ENCODE measurements around the gene GNAO1. TPM values are rescaled to one million over a fixed set of nuclear protein-coding genes. Genes with fewer than 3 reads are reported as not detected.
"Not testable (repeated sequence)": the region's sequence is repeated elsewhere in the genome, so short reads cannot be mapped to it uniquely, and the experiment has no call there.

GNAO1 gene
- total RNA-seq, 1 experiment from 2014 or later: 0.10 TPM

DNA sequence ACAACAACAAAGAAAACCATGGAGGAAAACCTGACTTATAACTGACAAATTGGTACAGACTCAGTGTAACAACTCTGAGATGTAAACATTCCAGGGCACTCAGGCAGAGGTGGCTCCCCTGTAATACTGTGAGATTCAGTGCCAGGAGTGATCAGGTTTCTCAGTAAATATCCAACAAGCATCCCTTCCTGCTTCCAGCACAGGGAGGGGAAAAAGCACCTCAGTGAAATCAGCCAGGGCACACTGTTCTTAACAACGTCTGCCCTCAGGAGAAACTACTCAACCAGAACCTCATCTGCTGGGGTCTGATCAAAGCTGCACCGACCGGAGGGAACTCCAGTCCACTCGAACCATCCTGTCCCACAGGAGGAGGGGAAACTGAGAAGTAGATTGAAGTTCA, 181.7 kb downstream of the GNAO1 start:
- no peak for DNase-seq (ENCODE audit: extremely low read depth, low read depth)

DNA sequence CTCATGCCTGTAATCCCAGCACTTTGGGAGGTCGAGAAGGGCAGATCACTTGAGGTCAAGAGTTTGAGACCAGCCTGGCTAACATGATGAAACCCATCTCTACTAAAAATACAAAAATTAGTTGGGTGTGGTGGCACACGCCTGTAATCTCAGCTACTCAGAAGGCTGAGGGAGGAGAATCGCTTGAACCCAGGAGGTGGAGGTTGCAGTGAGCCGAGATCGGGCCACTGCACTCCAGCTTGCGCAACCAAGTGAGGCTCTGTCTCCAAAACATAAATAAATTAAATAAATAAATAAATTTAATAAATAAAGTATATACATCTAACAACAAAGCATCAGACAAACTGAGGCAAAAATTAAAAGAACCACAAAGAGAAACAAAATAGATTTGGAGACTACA, 184.5 kb downstream of the GNAO1 start:
- not testable (repeated sequence) for DNase-seq (ENCODE audit: extremely low read depth, low read depth)

DNA sequence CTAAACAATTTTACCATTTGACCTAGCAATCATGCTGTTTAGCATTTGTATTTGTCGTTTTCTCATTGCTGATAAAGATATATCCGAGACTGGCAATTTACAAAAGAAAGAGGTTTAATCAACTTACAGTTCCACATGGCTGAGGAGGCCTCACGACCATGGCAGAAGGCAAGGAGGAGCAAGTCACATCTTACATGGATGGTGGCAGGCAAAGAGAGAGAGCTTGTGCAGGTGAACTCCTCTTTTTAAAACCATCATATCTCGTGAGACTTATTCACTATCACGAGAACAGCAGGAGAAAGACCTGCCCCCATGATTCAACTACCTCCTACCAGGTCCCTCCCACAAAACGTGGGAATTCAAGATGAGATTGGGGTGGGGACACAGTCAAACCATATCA, 187.8 kb downstream of the GNAO1 start:
- DNase-seq (ENCODE audit: extremely low read depth, low read depth): not testable (repeated sequence)

DNA sequence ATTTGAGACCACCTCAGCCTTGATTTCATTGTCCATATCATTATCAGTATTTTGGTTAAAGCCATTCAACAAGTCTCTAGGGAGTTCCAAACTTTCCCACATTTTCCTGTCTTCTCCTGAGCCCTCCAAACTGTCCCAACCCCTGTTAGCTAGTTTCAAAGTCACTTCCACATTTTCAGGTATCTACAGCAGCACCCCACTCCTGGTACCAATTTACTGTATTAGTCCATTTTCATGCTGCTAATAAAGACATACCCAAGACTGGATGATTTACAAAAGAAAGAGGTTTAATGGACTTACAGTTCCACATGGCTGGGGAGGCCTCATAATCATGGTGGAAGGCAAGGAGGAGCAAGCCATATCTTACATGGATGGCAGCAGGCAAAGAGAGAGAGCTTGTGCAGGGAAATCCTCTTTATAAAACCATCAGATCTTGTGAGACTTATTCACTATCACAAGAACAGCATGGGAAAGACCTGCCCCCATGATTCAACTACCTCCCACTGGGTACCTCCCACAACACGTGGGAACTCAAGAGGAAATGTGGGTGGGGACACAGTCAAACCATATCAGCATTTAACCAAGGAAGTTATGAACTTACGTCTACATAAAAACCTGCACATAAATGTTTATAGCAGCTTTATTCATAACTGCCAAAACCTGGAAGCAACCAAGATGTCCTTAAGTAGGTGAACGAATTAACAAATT, 189.6 kb downstream of the GNAO1 start:
- not testable (repeated sequence) for DNase-seq (ENCODE audit: extremely low read depth, low read depth)

DNA sequence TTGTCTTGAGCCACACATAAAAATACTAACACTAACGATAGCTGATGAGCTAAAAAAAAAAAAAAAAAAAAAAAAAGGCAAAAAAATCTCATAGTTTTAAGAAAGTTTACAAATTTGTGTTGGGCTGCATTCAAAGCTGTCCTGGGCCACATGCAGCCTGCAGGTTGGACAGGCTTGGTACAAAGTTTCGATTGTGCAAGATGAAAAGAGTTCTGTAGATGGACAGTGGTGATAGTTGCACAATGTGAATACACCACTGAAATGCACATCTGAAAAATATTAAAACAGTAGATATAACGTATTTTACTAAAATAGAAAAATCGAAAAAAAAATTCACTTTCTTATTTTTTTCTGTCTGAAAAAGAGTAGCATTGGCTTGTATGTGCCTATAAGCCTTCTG, 191.2 kb downstream of the GNAO1 start:
- DNase-seq (ENCODE audit: extremely low read depth, low read depth): no peak

DNA sequence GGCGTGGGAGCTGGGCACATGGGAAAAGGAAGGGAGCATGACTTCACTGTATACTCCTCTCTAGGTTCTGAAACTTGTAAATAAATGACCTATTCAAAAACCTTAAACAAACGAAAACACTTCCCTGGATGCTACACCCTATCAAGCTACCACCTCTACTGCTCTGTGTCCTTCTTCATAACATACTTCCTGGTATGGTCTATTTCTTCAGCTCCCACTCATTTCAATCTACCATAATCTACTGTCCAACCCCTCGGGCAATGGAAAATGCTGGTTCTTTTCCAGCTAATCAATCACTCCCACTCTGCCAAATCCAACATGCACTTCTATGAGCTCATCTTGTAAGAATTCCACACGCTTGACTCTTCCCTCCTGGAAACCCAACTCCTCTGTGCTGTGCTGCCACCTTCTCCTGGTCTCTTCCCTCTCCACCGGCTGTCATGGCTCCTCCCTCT, 191.6 kb downstream of the GNAO1 start:
- DNase-seq (ENCODE audit: extremely low read depth, low read depth): no peak

DNA sequence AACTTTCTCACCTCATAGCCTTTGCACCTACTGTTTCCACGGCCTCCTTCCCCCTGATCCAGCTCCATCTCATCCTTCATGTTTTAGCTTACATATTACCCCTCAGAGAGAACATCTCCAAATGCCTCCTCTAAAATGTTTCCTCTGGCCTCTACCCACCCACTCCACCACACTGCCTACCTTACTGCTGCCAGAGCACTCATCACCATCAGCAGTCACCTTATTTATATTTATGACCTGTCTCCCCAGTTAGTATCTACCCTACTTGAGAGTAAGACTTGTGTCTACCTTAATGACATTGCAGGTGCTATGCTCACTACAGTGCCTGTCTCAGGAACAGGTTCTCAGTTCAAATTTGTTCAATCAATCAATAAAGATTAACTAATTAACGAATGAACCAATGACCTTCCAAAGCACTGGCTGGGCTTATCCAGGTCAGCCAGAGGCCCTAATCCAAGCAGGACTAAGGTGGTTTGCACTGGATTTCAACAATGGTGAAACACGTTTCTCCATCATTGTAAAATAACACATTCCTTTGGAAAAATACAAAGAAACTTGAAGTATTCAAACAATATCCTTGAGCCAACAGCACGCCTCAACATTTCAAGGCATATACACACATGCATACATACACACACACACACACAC, 192.9 kb downstream of the GNAO1 start:
- DNase-seq (ENCODE audit: extremely low read depth, low read depth): no peak

DNA sequence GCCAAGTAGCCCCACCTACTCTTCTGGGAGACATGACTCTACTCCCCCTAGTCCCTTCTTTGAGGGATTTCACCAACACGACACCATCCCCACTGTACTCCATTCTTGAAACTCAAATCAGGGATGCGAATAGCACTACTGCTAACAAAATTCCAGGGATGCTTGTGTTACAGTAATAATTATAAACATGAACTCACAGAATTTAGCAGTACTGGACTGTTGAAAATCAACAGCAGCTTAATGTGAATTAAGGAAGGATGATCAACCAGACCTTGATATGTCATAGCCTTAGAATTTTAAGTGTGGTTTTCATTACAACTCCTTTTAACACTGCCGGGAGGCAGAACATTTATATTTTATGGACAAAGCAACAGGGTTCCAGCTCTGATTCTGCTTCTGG, 196.1 kb downstream of the GNAO1 start:
- no peak for DNase-seq (ENCODE audit: extremely low read depth, low read depth)

DNA sequence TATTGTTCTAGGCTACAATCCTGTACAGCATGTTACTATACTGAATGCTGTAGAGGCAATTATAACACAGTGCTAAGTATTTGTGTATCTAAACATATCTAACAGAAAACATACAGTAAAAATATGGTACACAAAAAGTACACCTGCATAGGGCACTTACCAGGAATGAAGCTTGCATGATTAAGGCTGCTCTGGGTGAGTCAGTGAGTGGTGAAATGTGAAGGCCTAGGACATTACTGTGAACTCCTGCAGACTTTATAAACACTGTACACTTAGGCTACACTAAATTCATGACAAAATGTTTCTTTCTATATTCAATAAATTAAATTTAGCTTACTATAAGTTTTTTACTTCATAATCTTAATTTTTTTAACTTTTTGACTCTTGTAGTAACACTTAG, 196.9 kb downstream of the GNAO1 start:
- DNase-seq (ENCODE audit: extremely low read depth, low read depth): no peak

DNA sequence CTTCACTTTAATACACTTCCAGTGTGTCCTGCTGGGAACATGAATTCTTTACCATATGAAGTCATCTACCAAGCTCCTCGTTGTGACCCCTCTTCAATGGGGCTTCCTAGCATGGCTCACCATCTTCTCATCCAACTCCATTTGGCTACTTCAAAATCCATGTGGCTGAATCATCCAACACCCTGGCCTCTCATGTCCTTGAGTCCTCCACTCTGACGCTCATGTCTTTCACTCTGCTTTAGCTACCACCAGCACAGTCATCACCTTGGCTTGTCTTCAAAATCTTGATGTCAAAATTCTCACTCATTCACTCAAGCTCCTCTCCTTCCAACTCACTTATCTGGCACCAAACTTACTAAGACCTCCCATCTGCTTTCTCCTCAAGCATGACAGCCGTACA, 198.3 kb downstream of the GNAO1 start:
- no peak for DNase-seq (ENCODE audit: extremely low read depth, low read depth)

DNA sequence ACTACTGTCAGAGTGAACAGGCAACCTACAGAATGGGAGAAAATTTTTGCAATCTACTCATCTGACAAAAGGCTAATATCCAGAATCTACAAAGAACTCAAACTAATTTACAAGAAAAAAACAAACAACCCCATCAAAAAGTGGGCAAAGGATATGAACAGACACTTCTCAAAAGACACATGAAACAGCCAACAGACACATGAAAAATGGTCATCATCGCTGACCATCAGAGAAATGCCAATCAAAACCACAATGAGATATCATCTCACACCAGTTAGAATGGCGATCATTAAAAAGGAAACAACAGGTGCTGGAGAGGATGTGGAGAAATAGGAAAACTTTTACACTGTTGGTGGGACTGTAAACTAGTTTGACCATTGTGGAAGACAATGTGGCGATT, 205.4 kb downstream of the GNAO1 start:
- not testable (repeated sequence) for DNase-seq (ENCODE audit: extremely low read depth, low read depth)

DNA sequence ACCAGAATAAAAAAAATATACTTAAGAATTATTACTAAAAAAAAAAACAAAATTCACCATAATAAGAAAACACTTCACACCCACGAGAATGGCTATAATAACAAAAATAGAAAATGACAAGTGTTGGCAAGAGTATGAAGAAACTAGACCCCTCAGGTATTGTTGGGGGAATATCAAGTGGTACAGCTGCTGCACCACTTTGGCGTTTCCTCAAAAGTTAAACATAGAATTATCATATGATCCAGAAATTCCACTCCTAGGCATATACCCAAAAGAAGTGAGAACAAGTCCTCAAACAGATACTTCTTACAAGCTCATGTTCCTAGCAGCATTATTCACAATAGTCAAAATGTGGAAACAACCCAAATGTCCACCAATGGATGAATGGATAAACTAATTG, 207.8 kb downstream of the GNAO1 start:
- no peak for DNase-seq (ENCODE audit: extremely low read depth, low read depth)

DNA sequence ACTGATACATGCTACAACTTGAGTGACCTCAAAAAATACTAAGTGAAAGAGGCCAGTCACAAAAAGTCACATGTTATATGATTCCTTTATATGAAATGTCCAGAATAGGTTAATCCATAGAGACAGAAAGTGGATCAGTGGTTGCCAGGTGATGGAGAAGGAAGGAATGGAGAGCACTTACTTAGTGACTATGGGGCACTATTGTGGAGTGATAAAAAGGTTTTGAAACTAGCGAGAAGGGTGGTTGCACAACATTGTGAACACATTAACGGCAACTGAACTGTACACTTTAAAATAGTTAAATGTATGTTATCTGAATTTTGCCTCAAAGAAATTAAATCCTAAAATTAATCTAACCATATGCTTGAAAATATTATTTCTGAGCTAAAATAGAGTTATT, 208.2 kb downstream of the GNAO1 start:
- DNase-seq (ENCODE audit: extremely low read depth, low read depth): no peak

DNA sequence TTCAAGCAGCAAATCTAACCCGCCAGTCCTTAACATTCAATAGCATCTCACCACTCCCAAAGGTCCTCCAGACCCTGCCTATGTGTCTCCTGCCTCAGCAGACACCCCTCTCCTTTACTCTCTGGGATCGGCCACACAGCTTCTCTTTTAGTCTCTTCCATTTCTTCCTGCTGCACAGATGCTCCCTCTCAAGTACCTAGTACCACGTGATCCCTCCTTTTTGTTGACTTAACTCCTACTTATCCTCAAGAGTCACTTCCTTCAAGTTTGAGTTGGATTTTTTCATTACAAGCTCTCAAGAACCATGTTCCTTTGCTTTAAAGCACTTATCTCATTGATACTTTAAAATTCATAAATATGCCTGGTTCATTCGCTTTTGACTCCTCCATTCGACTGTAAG, 209.2 kb downstream of the GNAO1 start:
- DNase-seq (ENCODE audit: extremely low read depth, low read depth): no peak

DNA sequence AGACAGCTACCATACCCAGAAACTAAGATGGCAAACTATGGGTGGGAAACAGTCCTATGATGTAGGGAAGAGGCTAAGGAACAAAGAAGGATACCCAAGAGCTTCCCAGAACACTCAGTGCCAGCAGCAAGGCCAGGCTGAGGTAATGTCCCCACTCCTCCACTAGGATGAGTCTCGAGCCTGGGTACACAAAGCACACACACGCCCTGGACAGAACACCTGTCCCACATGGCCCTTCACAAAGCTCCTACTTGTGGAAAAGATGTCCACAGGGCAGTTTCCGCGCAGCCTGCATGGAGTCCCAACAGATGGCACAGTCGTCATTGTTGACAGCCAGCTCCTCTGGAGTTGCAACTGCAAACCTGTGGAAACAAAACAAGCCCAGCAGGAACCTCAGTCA, 210.2 kb downstream of the GNAO1 start:
- no peak for DNase-seq (ENCODE audit: extremely low read depth, low read depth)

DNA sequence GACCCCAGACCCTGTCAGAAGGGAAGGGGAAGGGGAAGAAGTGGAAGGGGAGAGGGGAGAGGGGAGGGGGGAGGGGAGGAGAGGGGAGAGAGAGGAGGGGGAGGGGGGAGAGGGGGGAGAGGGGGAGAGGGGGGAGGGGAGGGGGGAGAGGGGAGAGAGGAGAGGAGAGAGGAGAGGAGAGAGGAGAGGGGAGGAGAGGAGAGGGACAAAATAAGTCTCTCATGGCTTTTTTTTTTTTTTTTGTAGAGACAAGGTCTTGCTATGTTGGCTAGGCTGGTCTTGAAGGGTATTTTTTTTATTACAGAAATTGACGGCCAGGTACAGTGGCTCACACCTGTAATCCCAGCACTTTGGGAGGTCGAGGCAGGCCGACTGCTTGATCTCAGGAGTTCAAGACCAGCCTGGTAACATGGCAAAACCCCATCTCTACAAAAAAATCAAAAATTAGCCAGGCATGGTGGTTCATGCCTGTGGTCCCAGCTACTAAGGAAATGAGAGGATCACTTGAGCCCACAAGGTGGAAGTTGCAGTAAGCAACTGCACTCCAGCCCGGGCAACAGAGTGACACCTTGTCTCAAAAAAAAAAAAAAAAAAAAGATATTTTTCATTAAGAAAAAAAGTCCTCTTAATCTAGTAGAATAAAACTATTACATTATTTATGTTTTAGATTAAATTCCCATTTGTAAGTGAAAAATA, 214.8 kb downstream of the GNAO1 start:
- DNase-seq (ENCODE audit: extremely low read depth, low read depth): no peak

Small RNA genes lying within 50 kb of the gene (small RNA-seq; reads per million reads assigned to genes)
- 0 to 0.06 reads per million in 2 experiments for gene MIR3935

Other genes starting within 250 kb of the GNAO1 start
- 197 and 209 TPM in 2 replicates for gene AMFR, start 234.1 kb downstream of the GNAO1 start, total RNA-seq (2014; rRNA removed; shearing (Covaris generic))